GM23338 (cell line): ENCODE measurements around the gene NEK4. TPM values are rescaled to one million over a fixed set of nuclear protein-coding genes. Genes with fewer than 3 reads are reported as not detected.

ENCODE experiments used
- ATAC-seq: fragments of 200-7000 bp; cut with Tn5 transposase; 3 replicates; pipeline ENCODE4 v1.9.1; 2020
- DNase-seq: peaks from one replicate; pipeline ENCODE4 v3.0.0-alpha.2; 2015; ENCODE audit warnings: low spot score
- H2AFZ ChIP-seq: fragments of 200-600 bp; sonication (generic); 2 replicates; pipeline ENCODE4 v1.8.0; 2016; ENCODE audit warnings: antibody characterized with exemption, mild to moderate bottlenecking, moderate library complexity
- H3F3A ChIP-seq: fragments of 200-600 bp; sonication (generic); replicated peaks from 2 replicates; pipeline ENCODE4 v1.8.0; 2017; ENCODE audit warnings: antibody characterized with exemption, mixed run types, low read depth
- H3K27ac ChIP-seq: fragments of 200-600 bp; sonication (generic); 2 replicates; pipeline ENCODE4 v1.6.1; 2016; ENCODE audit warnings: low read depth
- H3K27me3 ChIP-seq: fragments of 200-600 bp; sonication (generic); 2 replicates; pipeline ENCODE4 v1.8.0; 2016; ENCODE audit warnings: mild to moderate bottlenecking, mixed run types, moderate library complexity; ENCODE audit not compliant: insufficient read depth
- H3K36me3 ChIP-seq: fragments of 200-600 bp; sonication (generic); 2 replicates; pipeline ENCODE4 v1.8.0; 2016; ENCODE audit warnings: mild to moderate bottlenecking; ENCODE audit not compliant: insufficient read depth
- H3K4me1 ChIP-seq: fragments of 200-600 bp; sonication (generic); 2 replicates; pipeline ENCODE4 v1.8.0; 2016; ENCODE audit warnings: mild to moderate bottlenecking, moderate library complexity; ENCODE audit not compliant: insufficient read depth
- H3K4me2 ChIP-seq: fragments of 200-600 bp; sonication (generic); 2 replicates; pipeline ENCODE4 v1.7.1; 2017; ENCODE audit warnings: mixed run types
- H3K4me3 ChIP-seq: fragments of 200-600 bp; sonication (generic); 2 replicates; pipeline ENCODE4 v1.6.1; 2016; ENCODE audit warnings: mixed run types
- H3K79me2 ChIP-seq: fragments of 200-600 bp; sonication (generic); replicated peaks from 2 replicates; pipeline ENCODE4 v1.8.0; 2017; ENCODE audit warnings: mild to moderate bottlenecking; ENCODE audit not compliant: insufficient read depth
- H3K9me2 ChIP-seq: fragments of 200-600 bp; sonication (generic); 2 replicates; pipeline ENCODE4 v1.8.0; 2017; ENCODE audit not compliant: insufficient read depth
- H4K20me1 ChIP-seq: fragments of 200-600 bp; sonication (generic); replicated peaks from 2 replicates; pipeline ENCODE4 v1.8.0; 2017; ENCODE audit warnings: mild to moderate bottlenecking; ENCODE audit not compliant: insufficient read depth
- H3K27ac Mint-ChIP-seq: 2 replicates; pipeline ENCODE4 v1.8.0; 2020; ENCODE audit warnings: inconsistent platforms, mild to moderate bottlenecking, moderate library complexity, mixed read lengths
- H3K27me3 Mint-ChIP-seq: 3 replicates; pipeline ENCODE4 v1.8.0; 2022; ENCODE audit warnings: low read depth, mild to moderate bottlenecking, moderate library complexity, mixed read lengths, inconsistent platforms; ENCODE audit not compliant: insufficient read depth, poor library complexity
- H3K36me3 Mint-ChIP-seq: 3 replicates; pipeline ENCODE4 v1.8.0; 2021; ENCODE audit warnings: low read depth, mild to moderate bottlenecking, inconsistent platforms, moderate library complexity, mixed read lengths
- H3K4me1 Mint-ChIP-seq: 3 replicates; pipeline ENCODE4 v1.8.0; 2020; ENCODE audit warnings: mild to moderate bottlenecking, inconsistent platforms, mixed read lengths
- H3K4me3 Mint-ChIP-seq: 3 replicates; pipeline ENCODE4 v1.8.0; 2021; ENCODE audit warnings: moderate library complexity, mild to moderate bottlenecking, inconsistent platforms, mixed read lengths
- H3K9me3 Mint-ChIP-seq: 3 replicates; pipeline ENCODE4 v1.8.0; 2020; ENCODE audit warnings: moderate library complexity, mild to moderate bottlenecking, inconsistent platforms, mixed read lengths
- JUNB ChIP-seq: IDR thresholded peaks from one replicate; pipeline ENCODE4 v1.6.1; 2016; ENCODE audit warnings: antibody characterized with exemption; ENCODE audit not compliant: unreplicated experiment
- ZNF114 ChIP-seq: fragments of 250-450 bp; sonication (Bioruptor Pico); IDR thresholded peaks from 2 replicates; pipeline ENCODE4 v1.5.0; 2020; ENCODE audit warnings: mild to moderate bottlenecking, moderate library complexity
- polyA plus RNA-seq: library from polyadenylated mRNA; unstranded; fragments of >200 nt; fragmentation: Nextera tagmentation; extraction: Ambion mirVana; gene quantifications from 2 replicates; pipeline ENCODE4 v1.2.1, GENCODE V29; 2016
- total RNA-seq: library from RNA; depleted of rRNA; stranded (reverse); fragments of >200 nt; shearing (Covaris generic); gene quantifications from 2 replicates; pipeline ENCODE4 v1.2.3, GENCODE V29; 2014
- TF ChIP-seq, protein P1 (sequence below): IDR thresholded peaks from one replicate; pipeline ENCODE4 v1.6.1; 2018; ENCODE audit warnings: antibody characterized with exemption; ENCODE audit not compliant: unreplicated experiment
- TF ChIP-seq, protein P2 (sequence below): fragments of 250-450 bp; sonication (Bioruptor Pico); IDR thresholded peaks from 2 replicates; pipeline ENCODE4 v1.5.0; 2020; ENCODE audit warnings: mild to moderate bottlenecking, moderate library complexity

The NEK4 gene
- total and polyA plus RNA-seq, 2 experiments from 2014 or later: 8.6 to 42.7 TPM

- TF ChIP-seq, protein P1, sequence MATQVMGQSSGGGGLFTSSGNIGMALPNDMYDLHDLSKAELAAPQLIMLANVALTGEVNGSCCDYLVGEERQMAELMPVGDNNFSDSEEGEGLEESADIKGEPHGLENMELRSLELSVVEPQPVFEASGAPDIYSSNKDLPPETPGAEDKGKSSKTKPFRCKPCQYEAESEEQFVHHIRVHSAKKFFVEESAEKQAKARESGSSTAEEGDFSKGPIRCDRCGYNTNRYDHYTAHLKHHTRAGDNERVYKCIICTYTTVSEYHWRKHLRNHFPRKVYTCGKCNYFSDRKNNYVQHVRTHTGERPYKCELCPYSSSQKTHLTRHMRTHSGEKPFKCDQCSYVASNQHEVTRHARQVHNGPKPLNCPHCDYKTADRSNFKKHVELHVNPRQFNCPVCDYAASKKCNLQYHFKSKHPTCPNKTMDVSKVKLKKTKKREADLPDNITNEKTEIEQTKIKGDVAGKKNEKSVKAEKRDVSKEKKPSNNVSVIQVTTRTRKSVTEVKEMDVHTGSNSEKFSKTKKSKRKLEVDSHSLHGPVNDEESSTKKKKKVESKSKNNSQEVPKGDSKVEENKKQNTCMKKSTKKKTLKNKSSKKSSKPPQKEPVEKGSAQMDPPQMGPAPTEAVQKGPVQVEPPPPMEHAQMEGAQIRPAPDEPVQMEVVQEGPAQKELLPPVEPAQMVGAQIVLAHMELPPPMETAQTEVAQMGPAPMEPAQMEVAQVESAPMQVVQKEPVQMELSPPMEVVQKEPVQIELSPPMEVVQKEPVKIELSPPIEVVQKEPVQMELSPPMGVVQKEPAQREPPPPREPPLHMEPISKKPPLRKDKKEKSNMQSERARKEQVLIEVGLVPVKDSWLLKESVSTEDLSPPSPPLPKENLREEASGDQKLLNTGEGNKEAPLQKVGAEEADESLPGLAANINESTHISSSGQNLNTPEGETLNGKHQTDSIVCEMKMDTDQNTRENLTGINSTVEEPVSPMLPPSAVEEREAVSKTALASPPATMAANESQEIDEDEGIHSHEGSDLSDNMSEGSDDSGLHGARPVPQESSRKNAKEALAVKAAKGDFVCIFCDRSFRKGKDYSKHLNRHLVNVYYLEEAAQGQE: no peak
- TF ChIP-seq ZNF114: no peak
Observed at GRCh38 chr3:52671676-52672075, 99.1 kb downstream of the NEK4 start (continued).

DNA sequence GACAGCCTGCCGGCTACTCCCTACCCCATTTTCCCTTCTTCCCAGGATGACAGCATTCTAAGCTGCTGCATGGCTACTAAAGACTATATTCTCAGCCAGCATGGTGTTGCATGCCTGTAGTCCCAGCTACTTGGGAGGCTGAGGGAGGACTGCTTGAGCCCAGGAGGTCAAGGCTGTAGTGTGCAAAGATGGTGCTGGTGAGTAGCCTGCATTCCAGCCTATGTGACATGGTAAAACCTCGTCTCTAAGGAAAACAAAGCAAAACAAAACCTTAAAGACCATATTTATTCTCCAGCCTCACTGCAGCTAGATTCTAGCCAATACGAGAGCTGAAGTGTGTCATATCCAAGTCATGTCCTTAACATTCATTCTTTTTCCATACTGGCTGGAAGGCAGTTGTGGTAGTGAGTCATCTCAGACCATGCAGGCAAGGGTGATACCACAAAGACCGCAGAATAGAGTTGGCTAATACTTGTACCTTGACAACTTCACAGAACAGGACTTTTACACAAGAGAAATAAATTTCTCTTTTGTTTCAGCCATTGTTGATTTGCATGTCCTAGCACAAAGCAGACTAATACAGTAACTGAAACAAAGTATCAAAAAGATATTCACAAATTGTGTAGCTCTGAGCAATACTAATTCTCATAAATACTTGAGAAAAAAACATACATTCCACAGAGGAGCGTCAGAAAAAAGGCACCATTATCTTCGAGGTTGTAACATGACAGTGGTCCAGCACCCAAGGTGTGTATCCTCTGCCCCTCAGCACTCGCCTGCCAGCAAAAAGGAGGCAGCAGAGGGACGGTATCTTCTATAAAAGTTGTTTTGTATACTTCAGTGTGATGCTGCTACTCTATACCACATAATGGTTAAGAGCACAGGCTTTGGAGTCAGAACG is 99.9 kb downstream of the NEK4 start:
- Mint-ChIP-seq H3K27ac (peak overlapping the region; percentile 72; the same call in 1 of the 2 replicates), H3K9me3 (no peaks in the 10 kb centered on the region), H3K27me3 (no peaks in the 10 kb centered on the region), H3K4me1 (peaks cover 3% of the 10 kb centered on the region; the same call in 2 of the 3 replicates), H3K36me3 (peaks cover 33% of the 10 kb centered on the region), H3K4me3 (no peak overlapping the region)
- H3K27ac ChIP-seq: 0 out of 2 replicates have a peak overlapping the region, but pooled peaks have one; percentile 29
- 0 out of 2 replicates have a peak, but pooled peaks cover 5% of the 10 kb centered on the region for H3F3A ChIP-seq
- H2AFZ ChIP-seq: no peak overlapping the region
- ATAC-seq (peak; percentile 39; the same call in 2 of the 3 replicates), DNase-seq (no peak)
- no peak overlapping the region for H3K4me3 ChIP-seq
- H3K4me1 ChIP-seq: peaks cover 13% of the 10 kb centered on the region; the same call in 1 of the 2 replicates
- no peak overlapping the region for H3K4me2 ChIP-seq
- peaks cover 23% of the 10 kb centered on the region for H3K79me2 ChIP-seq
- no peaks in the 10 kb centered on the region for H3K9me2 ChIP-seq
- peaks cover 13% of the 10 kb centered on the region for H4K20me1 ChIP-seq
- peaks cover 12% of the 10 kb centered on the region for H3K36me3 ChIP-seq
- no peaks in the 10 kb centered on the region for H3K27me3 ChIP-seq
- TF ChIP-seq JUNB (no peak), ZNF114 (no peak)
- TF ChIP-seq, protein P2, sequence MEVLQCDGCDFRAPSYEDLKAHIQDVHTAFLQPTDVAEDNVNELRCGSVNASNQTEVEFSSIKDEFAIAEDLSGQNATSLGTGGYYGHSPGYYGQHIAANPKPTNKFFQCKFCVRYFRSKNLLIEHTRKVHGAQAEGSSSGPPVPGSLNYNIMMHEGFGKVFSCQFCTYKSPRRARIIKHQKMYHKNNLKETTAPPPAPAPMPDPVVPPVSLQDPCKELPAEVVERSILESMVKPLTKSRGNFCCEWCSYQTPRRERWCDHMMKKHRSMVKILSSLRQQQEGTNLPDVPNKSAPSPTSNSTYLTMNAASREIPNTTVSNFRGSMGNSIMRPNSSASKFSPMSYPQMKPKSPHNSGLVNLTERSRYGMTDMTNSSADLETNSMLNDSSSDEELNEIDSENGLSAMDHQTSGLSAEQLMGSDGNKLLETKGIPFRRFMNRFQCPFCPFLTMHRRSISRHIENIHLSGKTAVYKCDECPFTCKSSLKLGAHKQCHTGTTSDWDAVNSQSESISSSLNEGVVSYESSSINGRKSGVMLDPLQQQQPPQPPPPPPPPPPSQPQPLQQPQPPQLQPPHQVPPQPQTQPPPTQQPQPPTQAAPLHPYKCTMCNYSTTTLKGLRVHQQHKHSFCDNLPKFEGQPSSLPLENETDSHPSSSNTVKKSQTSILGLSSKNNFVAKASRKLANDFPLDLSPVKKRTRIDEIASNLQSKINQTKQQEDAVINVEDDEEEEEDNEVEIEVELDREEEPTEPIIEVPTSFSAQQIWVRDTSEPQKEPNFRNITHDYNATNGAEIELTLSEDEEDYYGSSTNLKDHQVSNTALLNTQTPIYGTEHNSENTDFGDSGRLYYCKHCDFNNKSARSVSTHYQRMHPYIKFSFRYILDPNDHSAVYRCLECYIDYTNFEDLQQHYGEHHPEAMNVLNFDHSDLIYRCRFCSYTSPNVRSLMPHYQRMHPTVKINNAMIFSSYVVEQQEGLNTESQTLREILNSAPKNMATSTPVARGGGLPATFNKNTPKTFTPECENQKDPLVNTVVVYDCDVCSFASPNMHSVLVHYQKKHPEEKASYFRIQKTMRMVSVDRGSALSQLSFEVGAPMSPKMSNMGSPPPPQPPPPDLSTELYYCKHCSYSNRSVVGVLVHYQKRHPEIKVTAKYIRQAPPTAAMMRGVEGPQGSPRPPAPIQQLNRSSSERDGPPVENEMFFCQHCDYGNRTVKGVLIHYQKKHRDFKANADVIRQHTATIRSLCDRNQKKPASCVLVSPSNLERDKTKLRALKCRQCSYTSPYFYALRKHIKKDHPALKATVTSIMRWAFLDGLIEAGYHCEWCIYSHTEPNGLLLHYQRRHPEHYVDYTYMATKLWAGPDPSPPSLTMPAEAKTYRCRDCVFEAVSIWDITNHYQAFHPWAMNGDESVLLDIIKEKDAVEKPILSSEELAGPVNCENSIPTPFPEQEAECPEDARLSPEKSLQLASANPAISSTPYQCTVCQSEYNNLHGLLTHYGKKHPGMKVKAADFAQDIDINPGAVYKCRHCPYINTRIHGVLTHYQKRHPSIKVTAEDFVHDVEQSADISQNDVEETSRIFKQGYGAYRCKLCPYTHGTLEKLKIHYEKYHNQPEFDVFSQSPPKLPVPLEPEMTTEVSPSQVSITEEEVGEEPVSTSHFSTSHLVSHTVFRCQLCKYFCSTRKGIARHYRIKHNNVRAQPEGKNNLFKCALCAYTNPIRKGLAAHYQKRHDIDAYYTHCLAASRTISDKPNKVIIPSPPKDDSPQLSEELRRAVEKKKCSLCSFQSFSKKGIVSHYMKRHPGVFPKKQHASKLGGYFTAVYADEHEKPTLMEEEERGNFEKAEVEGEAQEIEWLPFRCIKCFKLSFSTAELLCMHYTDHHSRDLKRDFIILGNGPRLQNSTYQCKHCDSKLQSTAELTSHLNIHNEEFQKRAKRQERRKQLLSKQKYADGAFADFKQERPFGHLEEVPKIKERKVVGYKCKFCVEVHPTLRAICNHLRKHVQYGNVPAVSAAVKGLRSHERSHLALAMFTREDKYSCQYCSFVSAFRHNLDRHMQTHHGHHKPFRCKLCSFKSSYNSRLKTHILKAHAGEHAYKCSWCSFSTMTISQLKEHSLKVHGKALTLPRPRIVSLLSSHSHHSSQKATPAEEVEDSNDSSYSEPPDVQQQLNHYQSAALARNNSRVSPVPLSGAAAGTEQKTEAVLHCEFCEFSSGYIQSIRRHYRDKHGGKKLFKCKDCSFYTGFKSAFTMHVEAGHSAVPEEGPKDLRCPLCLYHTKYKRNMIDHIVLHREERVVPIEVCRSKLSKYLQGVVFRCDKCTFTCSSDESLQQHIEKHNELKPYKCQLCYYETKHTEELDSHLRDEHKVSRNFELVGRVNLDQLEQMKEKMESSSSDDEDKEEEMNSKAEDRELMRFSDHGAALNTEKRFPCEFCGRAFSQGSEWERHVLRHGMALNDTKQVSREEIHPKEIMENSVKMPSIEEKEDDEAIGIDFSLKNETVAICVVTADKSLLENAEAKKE (CRISPR knock-in tag): no peak
